Hepatocyte (in vitro differentiated cells): ENCODE results near the gene IRF3. TPM values are rescaled to one million over a fixed set of nuclear protein-coding genes. Genes with fewer than 3 reads are reported as not detected.
A peak's percentile ranks its signal among the peaks of the same experiment; 100 is the strongest.

Source experiments
- DNase-seq: peaks from one replicate; pipeline ENCODE4 v3.0.0-alpha.2; 2016; ENCODE audit warnings: low spot score
- H2AFZ ChIP-seq: fragments of 200-600 bp; sonication (generic); 2 replicates; pipeline ENCODE4 v1.6.0; 2016; ENCODE audit warnings: antibody characterized with exemption, mild to moderate bottlenecking
- H3K27ac ChIP-seq: fragments of 200-600 bp; sonication (generic); 2 replicates; pipeline ENCODE4 v1.5.1; 2016; ENCODE audit warnings: mild to moderate bottlenecking
- H3K27me3 ChIP-seq: fragments of 200-600 bp; sonication (generic); 2 replicates; pipeline ENCODE4 v1.6.1; 2016
- H3K36me3 ChIP-seq: fragments of 200-600 bp; sonication (generic); replicated peaks from 2 replicates; pipeline ENCODE4 v1.5.1; 2016; ENCODE audit warnings: low read depth; ENCODE audit not compliant: insufficient read depth
- H3K4me1 ChIP-seq: fragments of 200-600 bp; sonication (generic); 2 replicates; pipeline ENCODE4 v1.5.1; 2016; ENCODE audit warnings: mild to moderate bottlenecking, moderate library complexity; ENCODE audit not compliant: insufficient read depth
- H3K4me2 ChIP-seq: fragments of 200-600 bp; sonication (generic); 2 replicates; pipeline ENCODE4 v1.6.0; 2016
- H3K4me3 ChIP-seq: fragments of 200-600 bp; sonication (generic); 2 replicates; pipeline ENCODE4 v1.5.1; 2016; ENCODE audit warnings: mild to moderate bottlenecking
- H3K79me2 ChIP-seq: fragments of 200-600 bp; sonication (generic); 2 replicates; pipeline ENCODE4 v1.6.0; 2017; ENCODE audit warnings: mild to moderate bottlenecking
- H3K9me2 ChIP-seq: fragments of 200-600 bp; sonication (generic); replicated peaks from 2 replicates; pipeline ENCODE4 v1.6.0; 2017; ENCODE audit warnings: mild to moderate bottlenecking; ENCODE audit not compliant: insufficient read depth
- H3K9me3 ChIP-seq: fragments of 200-600 bp; sonication (generic); 2 replicates; pipeline ENCODE4 v1.5.1; 2016; ENCODE audit warnings: low read depth, mild to moderate bottlenecking
- H4K20me1 ChIP-seq: fragments of 200-600 bp; sonication (generic); 2 replicates; pipeline ENCODE4 v1.6.0; 2016; ENCODE audit warnings: mild to moderate bottlenecking; ENCODE audit not compliant: insufficient read depth, poor library complexity, severe bottlenecking
- EZH2 ChIP-seq: fragments of 200-600 bp; sonication (generic); IDR thresholded peaks from 2 replicates; pipeline ENCODE4 v1.6.1; 2016; ENCODE audit warnings: antibody characterized with exemption, mild to moderate bottlenecking, borderline replicate concordance
- EZH2phosphoT487 ChIP-seq: fragments of 200-600 bp; sonication (generic); IDR thresholded peaks from one replicate; pipeline ENCODE4 v1.6.1; 2018; ENCODE audit warnings: antibody characterized with exemption, mild to moderate bottlenecking, low read depth, moderate library complexity; ENCODE audit not compliant: unreplicated experiment, severe bottlenecking
- WGBS: methylation state at CpG from one replicate; pipeline ENCODE4 v1.1.6; 2016; ENCODE audit warnings: low lambda C conversion rate; ENCODE audit errors: missing lambda C conversion rate; 5-methylcytosine and 5-hydroxymethylcytosine counted together
- polyA plus RNA-seq: library from polyadenylated mRNA; unstranded; fragments of >200 nt; fragmentation: Nextera tagmentation; extraction: Ambion mirVana; gene quantifications from 2 replicates; pipeline ENCODE4 v1.2.1, GENCODE V29; 2016
- total RNA-seq: library from RNA; depleted of rRNA; stranded (reverse); fragments of >200 nt; gene quantifications from 2 replicates; pipeline ENCODE4 v1.2.3, GENCODE V29; 2014
- TF ChIP-seq, protein P1 (sequence below): fragments of 200-600 bp; sonication (generic); IDR thresholded peaks from 2 replicates; pipeline ENCODE4 v1.5.1; 2016; ENCODE audit warnings: antibody characterized with exemption, mild to moderate bottlenecking; ENCODE audit not compliant: poor library complexity

The IRF3 gene
- total and polyA plus RNA-seq, 2 experiments from 2014 or later = 38.8 to 55.6 TPM

DNA sequence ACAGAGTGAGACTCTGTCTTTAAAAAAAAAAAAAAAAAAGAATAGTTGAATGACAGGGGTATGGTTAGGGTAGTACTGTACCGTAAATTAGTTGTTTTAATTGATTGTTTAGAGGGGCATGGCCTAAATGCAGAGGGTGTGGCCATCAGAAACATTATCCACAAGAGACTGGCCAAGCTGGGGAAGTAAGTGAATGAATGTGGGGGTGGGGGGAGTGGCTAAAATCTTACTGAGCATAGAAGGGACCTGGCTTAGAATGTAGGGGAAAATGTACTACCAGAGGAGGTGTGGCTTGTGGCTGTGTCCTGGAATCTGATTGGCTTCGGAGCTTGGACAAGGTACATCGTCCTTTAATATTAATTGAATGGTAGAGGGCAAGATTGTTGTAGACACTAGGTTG lies 3.9 kb upstream of the IRF3 start:
- Histone ChIP-seq H3K36me3 (no peaks in the 10 kb centered on the region), H4K20me1 (no peaks in the 10 kb centered on the region), H3K4me1 (peaks cover 11% of the 10 kb centered on the region), H3K4me3 (no peak overlapping the region), H3K27me3 (no peaks in the 10 kb centered on the region), H2AFZ (no peak overlapping the region), H3K27ac (no peak overlapping the region), H3K9me2 (no peaks in the 10 kb centered on the region), H3K9me3 (no peaks in the 10 kb centered on the region), H3K79me2 (peaks cover 25% of the 10 kb centered on the region), H3K4me2 (no peak overlapping the region)
- no peak for DNase-seq
- TF ChIP-seq EZH2phosphoT487 (no peak), EZH2 (no peak)
- TF ChIP-seq, protein P1, sequence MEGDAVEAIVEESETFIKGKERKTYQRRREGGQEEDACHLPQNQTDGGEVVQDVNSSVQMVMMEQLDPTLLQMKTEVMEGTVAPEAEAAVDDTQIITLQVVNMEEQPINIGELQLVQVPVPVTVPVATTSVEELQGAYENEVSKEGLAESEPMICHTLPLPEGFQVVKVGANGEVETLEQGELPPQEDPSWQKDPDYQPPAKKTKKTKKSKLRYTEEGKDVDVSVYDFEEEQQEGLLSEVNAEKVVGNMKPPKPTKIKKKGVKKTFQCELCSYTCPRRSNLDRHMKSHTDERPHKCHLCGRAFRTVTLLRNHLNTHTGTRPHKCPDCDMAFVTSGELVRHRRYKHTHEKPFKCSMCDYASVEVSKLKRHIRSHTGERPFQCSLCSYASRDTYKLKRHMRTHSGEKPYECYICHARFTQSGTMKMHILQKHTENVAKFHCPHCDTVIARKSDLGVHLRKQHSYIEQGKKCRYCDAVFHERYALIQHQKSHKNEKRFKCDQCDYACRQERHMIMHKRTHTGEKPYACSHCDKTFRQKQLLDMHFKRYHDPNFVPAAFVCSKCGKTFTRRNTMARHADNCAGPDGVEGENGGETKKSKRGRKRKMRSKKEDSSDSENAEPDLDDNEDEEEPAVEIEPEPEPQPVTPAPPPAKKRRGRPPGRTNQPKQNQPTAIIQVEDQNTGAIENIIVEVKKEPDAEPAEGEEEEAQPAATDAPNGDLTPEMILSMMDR = no peak
- 94% methylated on average over 3 of the region's 3 CpGs for WGBS

DNA sequence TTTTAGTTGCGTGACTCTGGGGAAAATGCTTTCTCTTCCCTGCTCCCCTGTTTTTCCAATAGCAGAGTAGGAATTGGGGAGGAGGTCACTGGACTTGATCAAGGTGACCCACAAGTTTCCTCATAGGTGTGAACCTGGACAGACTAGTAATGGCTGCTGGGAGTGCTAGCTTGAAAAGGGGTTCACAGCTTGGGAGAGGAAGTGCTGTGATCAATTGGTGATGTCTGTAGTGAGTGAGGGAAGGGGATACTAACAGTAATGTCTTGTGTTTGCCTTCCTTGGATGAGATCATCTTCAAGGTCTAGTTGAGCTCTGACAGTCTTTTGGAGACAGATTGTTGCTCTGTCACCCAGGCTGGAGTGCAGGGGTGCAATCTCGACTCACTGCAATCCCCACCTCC lies 1.8 kb upstream of the IRF3 start:
- TF ChIP-seq EZH2phosphoT487 = no peak
- TF ChIP-seq, protein P1 = no peak
- TF ChIP-seq EZH2 = no peak
- DNase-seq = no peak
- H3K9me3 ChIP-seq = no peaks in the 10 kb centered on the region
- peaks cover 19% of the 10 kb centered on the region for H3K4me1 ChIP-seq
- 95% methylated on average over 2 of the region's 2 CpGs for WGBS
- no peaks in the 10 kb centered on the region for H3K36me3 ChIP-seq
- peaks cover 37% of the 10 kb centered on the region for H3K79me2 ChIP-seq
- no peak overlapping the region for H2AFZ ChIP-seq
- no peaks in the 10 kb centered on the region for H3K9me2 ChIP-seq
- no peak overlapping the region for H3K4me3 ChIP-seq
- H3K4me2 ChIP-seq = peak overlapping the region; percentile 90
- no peaks in the 10 kb centered on the region for H3K27me3 ChIP-seq
- H4K20me1 ChIP-seq = no peaks in the 10 kb centered on the region
- no peak overlapping the region for H3K27ac ChIP-seq

DNA sequence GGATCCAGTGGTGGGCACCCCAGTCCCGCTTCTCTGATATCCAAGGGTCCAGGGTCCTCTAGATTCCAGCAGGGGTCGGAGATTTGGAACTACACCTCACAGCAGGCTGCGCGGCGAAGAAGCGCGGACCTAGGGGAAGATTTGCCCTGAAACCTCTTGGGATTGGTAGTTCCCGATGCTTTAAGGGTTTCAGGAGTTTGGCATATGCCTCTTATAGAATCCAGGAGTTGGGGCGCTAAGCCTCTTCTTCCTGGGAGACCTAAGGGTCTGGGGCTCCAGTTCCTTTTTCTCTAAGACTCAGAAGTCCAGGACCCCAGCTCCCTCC lies 425 bp upstream of the IRF3 start:
- no peaks in the 10 kb centered on the region for H3K9me3 ChIP-seq
- no peaks in the 10 kb centered on the region for H3K27me3 ChIP-seq
- H3K9me2 ChIP-seq = no peaks in the 10 kb centered on the region
- TF ChIP-seq, protein P1 = peak; percentile 8
- TF ChIP-seq EZH2 = no peak
- no peaks in the 10 kb centered on the region for H3K36me3 ChIP-seq
- H3K4me1 ChIP-seq = peaks cover 12% of the 10 kb centered on the region
- H3K4me2 ChIP-seq = peak overlapping the region; percentile 90
- H3K27ac ChIP-seq = peak overlapping the region; percentile 62
- peaks cover 37% of the 10 kb centered on the region for H3K79me2 ChIP-seq
- peak overlapping the region; percentile 38 for H3K4me3 ChIP-seq
- no peaks in the 10 kb centered on the region for H4K20me1 ChIP-seq
- peak overlapping the region; percentile 20 for H2AFZ ChIP-seq
- WGBS = 0% methylated on average over 8 of the region's 9 CpGs
- DNase-seq = no peak

DNA sequence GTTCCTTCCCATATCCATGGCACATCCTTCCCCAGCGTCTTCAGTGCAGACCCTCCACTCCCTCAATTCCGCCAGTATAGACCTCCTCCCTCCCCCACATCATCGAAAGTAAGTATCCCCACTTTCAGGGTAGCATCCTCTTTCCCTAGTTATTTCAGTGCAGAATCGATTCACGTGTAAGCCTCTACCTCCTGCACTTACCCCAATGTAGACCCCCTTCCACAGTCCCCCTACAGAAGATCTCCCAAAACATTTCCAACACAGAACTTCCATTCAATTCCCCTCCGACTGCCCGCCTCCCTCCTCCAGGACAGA lies 664 bp downstream of the IRF3 start:
- 3% methylated on average over 6 of the region's 7 CpGs for WGBS
- no peak for DNase-seq
- TF ChIP-seq EZH2phosphoT487 (no peak), EZH2 (no peak)
- TF ChIP-seq, protein P1 = no peak
- Histone ChIP-seq H3K4me1 (peaks cover 12% of the 10 kb centered on the region), H3K36me3 (no peaks in the 10 kb centered on the region), H3K79me2 (peaks cover 37% of the 10 kb centered on the region), H2AFZ (no peak overlapping the region), H3K9me2 (no peaks in the 10 kb centered on the region), H3K4me3 (peak overlapping the region; percentile 43), H3K27ac (peak overlapping the region; percentile 81), H3K9me3 (no peaks in the 10 kb centered on the region), H4K20me1 (no peaks in the 10 kb centered on the region), H3K27me3 (no peaks in the 10 kb centered on the region), H3K4me2 (peak overlapping the region; percentile 94)
